Embryonic facial prominence (tissue), 1 donor: ENCODE data around the gene LRRTM4.
A peak's percentile ranks its signal among the peaks of the same experiment; 100 is the strongest.
"Not testable (repeated sequence)": the region's sequence is repeated elsewhere in the genome, so short reads cannot be mapped to it uniquely, and the experiment has no call there.

Experiments
- DNase-seq: peaks from one replicate; pipeline ENCODE4 v3.0.0-alpha.2; 2016; ENCODE audit errors: extremely low spot score

The LRRTM4 gene

DNA sequence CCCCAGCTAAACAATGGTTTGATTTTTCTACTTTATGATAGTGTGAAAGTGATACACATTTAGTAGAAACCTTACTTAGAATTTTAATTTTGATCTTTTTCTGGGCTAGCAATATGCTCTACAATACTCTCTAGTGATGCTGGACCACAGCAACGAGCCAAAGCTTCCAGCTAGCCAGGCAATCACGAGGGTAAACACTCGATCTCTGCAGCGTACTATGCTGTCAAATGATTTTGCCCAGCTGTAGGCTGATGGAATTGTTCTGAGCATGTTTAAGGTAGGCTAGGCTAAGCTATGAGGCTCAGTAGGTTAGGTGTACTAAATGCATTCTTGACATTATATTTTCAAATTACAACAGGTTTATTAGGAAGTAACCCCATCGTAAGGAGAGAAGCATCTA lies 207.5 kb downstream of the LRRTM4 start:
- DNase-seq: no peak

DNA sequence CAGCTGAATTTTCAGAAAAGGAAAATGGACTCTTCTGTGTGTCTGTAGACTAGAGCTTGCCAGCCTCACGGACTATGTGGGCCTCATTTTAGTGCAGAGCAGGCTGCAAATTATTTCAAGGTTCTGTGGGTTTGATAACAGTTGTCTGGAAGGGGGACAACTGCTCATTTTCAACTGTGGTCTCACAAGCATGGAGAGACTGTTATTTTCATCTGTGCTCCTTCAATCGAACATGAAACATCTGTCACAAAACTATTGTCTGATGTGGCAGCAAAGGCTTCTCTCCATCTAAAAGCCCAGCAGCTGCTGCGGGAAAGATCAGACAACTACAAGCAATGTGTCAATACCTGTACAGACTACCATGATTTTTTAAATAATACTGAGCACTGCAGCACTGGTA lies 211.8 kb downstream of the LRRTM4 start:
- no peak for DNase-seq

DNA sequence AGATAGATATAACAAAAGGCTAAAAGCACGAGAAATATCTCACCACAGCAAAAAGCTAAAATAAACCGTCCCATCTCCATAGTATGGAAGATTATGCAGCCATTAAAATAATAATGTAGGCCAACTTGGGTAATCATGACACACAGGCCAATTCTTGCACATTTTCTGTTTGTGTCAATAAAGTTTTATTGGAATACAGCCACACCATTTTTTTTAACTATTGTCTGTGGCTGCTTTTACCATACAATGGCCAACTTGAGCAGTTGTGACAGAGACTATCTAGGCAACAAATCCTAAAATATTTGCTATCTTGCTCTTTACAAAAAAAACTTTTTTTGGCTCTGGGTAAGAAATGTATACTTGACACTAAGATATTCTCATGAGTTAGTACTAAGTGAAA lies 212.5 kb downstream of the LRRTM4 start:
- DNase-seq: no peak

DNA sequence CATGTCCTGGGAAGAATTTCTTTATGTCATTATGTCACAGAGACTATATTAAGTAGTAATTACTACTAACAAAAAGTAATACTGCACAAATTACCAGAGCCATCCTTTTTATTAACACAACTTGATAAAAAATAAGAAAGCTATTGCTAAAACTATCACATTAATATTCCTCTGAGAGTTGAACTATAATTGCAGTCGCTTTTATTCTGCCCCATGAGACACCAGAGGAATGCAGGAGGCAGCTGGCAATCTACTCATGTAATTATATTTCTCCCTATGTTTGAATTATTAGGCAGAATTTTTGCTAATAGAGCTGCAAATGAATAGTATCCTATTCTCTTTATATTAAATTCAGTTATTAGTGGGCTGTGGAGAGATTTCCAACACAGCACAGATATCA lies 220.7 kb downstream of the LRRTM4 start:
- no peak for DNase-seq

DNA sequence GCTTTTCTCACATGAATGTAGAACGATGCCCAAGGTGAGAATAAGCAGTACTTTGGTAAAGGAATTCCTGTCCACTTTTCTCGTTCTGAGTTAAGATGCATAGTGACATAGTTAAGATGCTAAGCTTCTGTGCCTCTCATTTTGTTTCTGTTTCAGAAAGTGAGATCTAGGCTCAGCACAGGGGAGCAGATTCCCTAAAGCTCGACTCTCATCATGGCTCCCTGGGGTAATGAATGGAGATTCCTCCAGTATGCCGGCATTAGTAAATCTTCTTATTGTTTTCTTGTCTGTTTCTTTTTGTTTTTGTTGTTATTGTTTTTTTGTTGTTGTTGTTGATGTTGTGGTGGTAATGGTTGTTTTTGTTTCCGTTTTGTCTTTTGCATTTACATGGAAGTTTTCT lies 225.4 kb downstream of the LRRTM4 start:
- no peak for DNase-seq

DNA sequence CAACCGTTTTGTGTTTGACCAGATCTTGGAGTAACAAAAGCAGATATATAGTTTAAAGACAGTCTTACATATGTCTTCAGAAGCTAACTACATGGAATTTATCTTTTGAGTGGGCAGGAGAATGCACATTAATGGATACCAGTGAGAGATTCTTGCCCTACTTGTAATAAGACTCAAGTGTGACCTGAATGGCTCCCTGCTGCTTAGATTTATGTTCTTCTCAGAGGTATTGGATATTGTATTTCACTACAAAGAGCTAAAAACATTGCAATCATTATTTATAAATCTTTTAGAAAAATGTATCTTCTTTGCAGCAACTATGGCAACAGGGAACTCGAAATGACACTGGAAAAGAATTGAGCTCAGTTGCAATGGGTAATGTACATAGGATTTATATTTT lies 227.7 kb downstream of the LRRTM4 start:
- no peak for DNase-seq

DNA sequence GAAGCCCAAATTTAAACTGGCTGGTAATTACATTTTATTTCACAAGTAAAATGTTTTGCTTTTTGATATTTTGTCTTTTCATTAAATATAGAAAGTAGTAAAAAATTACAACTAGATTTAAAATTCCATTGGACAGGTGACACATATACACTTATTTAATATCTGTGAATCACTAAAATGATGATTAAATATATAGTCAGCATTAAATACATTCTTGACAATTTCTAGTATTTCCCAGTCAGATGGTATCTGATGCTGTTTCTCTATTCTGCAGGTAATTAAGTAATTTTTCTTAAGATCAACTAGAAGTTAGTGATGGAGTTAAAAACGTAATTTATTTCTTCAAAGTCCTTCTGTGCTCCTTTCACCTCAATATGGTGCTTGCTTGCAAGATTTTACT lies 237.8 kb downstream of the LRRTM4 start:
- DNase-seq: no peak

DNA sequence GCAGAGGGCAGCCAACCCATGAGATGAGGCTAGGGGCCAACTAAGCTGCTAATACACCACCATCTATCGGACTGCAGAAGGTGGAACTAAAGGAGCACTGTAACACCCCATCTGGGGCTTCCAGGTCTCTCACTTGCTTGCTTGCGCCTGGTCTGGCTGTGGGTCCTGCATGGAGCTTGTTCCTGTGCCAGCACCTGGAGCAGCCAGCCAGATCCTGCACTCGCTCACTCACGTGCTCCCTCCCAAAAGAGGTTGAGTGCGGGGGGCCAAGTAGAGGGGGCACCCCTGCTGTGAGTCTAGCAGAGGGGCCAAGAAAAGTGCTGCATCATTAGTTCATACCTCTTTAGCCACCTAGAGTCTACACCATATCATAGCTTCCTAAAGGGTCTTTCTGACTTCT lies 250.9 kb downstream of the LRRTM4 start:
- DNase-seq: no peak

DNA sequence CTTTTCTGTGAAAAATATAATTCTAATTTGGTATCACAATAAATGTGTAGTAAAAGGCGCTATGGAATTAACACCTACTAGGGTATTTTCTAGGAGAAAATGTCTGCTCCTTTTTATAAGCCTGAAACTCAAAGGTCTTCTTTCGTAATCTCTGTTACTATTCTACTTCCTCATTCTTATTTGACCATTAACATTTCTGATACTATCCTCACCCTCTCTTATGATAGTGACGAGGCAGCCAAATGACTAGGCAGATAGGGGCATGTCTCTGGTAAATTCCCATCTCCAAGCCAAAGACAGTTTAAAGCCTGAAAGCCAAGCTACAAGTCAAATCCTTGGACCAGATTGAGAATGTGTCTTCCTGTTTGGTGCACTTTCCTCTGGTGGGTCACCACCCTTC lies 251.7 kb downstream of the LRRTM4 start:
- no peak for DNase-seq

DNA sequence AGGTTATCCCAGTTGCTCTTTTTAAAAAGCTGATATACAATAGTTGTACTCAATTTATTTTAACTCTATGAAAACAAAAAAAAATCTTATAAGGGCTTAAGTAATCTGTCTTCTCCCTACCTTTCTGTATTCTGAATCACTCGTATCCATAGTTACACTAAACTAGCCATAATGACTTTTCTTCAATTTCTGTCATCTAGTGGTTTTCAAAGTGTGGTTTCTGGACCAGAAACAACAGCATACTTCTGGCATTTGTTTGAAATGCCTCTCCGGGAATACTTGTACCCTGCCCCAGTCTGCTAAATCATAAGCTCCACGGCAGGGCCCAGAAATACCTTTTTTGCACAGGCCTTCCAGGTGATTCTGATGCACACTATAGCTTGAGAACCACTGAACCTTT lies 253.6 kb downstream of the LRRTM4 start:
- DNase-seq: no peak

DNA sequence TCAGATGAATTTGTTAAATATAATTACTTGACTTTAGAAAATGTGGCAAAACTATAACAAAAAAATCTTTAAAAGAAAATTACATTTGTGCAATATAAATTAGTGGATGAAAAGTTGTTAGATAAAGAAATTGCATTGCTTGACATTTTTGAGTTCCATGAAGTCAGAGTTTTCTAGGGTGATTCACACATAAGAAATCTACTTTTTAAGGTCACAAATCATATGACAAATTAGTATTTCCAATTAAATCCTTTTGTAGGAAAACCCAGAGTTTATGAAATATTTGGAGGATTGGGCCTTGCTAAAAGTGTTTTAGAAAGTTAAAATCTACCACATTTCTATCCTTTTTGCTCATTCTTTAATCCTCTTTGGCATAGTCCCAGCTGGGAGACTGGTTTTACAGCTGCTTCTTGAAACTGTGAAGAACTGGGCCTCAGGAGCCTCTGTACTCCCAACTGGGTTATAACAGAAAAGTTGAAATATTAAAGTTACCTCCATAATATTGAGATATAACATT lies 289.2 kb downstream of the LRRTM4 start:
- DNase-seq: no peak

DNA sequence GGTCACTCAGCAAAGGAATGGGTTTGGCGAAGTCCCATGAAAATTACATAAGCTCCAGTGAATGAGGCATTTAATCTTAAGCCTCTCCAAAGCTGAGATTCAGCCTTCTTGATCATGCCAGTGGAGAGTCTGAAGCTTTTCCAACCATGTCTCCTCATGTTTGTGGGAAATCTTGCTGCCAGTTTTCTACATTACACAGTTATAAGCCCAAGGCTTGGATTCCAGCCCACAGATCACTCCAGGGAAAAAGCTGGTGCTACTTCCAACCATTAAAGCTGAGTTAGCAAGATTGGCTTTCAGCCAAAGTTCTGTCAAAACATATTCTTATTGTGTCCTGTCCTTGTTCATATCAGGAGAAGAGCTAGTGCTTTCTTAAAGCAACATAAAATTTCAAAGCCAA lies 293.8 kb downstream of the LRRTM4 start:
- peak; percentile 27 for DNase-seq

DNA sequence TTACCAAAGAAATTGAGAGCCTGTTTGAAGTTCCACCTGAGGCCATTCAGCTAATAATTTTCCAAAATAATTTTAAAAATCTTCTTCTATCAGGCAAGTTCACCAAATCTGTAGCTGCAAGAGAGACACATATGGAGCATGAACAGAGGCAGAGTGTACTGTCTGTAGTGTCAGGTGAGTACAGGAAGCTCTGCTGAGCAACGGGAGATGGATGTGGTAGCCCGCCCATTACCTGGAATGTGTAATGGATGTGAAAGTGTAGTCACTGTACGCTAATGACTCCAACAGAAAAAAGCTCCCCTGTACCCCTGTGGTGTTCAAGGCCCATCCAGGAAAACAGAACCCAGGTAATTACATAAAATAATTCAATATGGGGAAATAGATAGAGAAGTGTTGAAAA lies 311.5 kb downstream of the LRRTM4 start:
- no peak for DNase-seq

DNA sequence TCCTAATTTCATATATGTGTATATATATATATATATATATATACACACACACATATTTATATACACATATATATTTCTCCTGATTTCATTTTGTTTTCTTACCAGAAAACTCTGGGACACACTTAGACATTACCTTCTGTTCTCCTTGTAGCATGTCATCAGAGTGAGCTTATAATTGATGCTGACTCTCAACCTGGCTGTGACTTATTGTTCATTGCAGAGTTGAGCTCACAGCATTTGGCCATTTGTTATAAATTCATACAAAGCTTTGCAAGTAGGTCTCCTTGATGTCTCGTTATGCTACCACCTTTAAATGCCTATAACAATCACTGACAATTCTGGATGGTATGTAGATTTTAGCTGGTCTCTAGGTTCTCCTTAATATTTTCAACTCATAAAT lies 314.8 kb downstream of the LRRTM4 start:
- no peak for DNase-seq

DNA sequence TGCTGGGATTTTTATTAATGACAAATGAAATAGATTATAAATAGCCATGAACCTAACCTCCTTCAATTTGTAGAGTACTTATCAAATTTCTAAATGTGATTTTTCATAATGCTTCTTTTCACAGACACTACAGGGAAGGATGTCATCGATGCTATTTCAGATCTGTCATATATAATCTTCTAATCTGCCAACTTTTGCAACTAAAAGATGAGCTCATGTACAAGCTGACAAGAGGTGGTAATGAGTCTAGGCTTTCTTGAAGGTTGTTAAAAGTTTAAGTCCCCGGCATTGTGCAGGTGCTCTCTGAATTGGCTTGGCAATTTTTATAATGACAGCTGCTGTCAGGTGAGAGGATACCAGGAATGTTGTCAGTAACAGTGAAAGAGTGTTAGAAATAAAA lies 320.4 kb downstream of the LRRTM4 start:
- DNase-seq: no peak

DNA sequence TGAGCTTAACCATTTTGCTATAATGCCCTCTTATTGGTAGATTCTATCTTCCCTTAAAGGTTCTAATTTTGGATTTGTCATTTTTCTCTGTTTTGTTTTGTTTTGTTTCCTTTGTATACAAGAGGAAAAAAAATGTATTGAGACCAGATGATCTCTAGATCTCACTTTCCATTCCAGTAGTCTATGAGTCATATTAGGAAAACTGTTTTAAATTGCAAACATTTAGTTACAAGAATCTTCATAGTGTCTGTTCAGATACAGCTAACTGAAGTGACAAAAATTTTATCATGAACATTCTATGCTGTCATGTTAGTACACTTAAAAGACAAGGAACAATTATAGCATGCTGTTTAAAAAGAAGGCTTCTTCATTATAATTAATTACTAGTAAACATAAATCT lies 322.8 kb downstream of the LRRTM4 start:
- DNase-seq: no peak

DNA sequence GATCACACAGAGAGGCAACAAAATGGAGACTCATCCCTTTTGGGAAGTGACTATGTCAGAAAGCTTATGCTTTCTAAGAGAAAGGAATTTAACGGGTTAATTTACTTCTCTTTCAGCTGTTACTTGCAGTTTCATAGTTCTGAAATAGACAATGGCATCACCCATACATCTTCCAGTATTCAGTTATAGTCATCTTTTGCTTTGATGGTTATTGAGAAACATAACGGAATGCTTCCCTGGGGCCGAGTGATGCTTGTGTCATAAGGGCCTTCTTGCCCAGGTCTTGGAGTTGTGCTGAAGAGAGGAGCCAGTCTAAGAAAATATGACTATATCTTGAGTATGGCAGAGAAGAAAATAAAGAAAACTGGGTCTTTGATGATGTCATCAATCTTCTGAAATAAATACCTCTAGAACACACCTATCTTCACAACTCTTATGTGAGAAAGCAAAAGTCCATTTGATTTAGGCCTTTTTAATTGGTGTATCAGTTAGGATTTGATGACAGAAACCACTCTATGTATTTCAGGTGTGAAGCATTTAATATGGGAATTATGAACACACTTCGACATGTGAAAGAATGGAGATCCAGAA lies 328.2 kb downstream of the LRRTM4 start:
- DNase-seq: no peak

DNA sequence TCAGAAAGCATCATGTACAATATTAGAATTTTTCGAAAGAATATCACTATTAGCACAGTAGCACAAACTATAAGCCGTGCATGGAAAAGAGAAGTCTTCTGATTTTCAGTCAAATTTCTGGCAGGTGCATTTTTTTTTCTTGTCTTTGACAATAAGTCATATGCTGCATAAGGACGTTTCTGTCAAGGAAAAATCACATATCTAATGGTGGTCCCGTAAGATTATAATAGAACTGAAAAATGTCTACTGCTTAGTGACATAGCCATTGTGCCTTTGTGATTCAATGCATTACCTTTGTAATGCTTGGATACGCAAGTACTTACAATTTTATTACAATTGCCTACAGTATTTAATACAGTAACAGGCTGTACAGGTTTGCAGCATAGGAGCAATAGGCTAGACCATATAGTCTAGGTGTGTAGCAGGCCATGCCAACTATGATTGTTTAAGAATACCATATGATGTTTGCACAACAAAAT lies 329.3 kb downstream of the LRRTM4 start:
- no peak for DNase-seq

DNA sequence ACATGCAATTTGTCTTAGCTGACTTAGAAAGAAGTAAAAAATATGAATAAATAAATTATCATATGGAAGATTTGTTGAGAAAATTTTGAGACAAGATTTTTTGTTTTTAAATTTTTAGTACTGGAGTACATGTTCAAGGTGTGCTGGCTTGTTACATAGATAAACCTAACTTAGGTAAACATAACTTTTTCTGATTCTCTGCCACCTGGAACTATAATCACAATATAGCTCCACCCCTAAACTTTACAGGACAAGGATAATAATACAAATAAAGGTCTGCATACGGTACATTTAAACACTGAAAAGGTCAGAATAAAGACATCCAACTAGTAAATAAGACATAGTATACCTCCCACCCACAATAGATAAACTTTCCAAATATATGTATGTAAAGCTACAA lies 330.5 kb downstream of the LRRTM4 start:
- no peak for DNase-seq

DNA sequence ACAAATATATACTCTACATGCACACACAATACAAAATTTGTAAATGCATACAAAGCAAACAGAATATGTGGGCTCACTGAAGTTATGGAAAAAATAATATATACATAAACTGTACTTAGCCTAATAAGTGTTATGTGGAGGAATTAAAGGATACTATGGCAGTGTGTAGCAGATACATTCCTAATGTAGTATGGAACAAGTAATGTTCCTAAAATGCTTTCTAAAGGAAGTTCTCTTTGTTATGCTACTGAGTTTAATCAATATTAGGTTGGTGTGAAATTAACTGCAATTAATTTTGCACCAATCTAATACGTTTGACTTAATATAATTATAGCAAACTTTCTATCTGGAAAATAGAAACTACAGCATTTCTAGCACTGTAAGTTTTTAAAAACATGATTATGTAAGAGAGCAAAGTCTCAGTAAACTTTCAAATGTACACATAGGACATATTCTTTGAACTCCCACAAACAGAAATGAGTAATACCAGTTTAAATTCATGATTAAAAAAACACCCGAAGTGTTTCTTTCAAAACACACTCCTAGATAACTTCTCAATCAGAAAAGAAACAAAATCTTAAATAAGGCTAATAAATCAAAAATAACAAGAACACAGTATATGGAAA lies 331.3 kb downstream of the LRRTM4 start:
- no peak for DNase-seq

DNA sequence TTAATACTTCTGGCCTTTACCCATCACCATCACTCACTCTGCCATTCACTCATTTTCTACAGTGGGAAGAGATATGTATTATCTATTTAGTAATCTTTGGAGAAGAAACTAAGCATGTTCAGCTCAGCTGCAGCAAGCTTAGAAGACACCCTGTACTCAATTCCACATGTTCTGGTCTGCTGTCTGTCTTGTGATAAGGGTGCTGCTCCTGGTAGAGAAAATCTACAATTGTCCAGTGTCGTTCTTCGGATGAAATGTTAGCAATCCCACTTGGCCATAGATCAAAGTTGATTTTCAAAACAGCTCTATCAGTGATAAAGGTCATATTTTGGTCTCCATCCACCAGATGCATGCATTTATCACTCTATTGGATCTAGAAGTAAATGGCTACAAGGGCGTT lies 337.1 kb downstream of the LRRTM4 start:
- no peak for DNase-seq

DNA sequence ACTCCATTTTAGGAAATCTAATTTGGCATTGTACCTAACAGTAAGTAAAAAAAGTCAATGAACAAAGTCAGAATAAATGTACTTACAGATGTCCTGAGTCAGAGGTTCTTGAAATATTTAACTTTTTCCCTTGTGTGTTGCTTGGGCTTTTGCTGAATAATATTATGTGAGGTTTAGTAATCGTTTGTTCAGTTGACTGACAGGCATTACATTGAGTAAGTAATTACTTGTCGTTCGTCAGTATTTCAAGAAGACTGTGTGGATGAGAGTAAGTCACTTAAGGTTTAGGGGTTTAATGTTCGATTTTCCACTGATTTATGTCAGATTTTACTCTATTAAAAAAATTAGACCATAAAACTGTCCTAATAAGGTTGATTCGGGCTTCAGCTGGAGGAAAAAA lies 342.9 kb downstream of the LRRTM4 start:
- DNase-seq: no peak

DNA sequence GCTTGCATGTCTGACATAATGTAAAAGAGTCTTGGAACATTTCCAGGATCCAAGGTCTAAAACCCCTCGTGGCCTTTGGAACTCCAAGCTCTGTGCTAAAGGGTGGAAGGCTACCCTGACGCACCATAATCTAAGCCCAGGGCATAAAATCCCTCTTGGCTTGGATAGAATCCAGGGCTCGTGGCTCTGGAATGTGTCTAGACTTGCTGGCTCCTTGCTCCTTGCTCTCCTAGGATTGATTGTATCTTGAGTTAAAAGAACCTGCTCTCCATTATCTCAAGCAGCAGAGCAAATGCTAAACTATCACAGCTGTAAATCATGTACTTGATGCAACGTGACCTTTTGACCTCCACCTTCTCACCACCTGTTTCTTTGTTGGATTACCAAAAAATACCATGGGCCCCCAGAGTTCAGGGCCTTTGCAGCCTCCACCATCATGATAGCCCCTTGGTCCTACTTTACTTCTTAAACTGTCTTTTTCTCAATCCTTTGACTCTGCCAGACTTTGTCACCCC lies 346.9 kb downstream of the LRRTM4 start:
- not testable (repeated sequence) for DNase-seq

DNA sequence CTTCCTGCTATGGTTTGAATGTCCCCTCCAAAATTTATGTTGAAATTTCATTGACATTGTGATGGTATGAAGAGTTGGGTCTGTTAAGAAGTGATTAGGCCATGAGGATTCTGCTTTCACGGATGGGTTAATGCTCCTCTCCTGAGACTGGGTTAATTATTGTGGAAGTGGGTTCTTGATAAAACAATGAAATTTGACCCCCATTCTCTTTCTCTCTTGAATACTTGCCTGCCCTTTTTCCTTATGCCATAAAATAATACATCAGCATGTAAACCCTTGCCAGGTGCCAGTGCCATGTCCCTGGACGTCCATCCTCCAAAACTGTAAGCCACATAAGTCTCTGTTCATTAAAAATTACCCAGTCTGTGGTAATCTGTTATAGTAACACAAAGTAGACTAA lies 352.8 kb downstream of the LRRTM4 start:
- no peak for DNase-seq
